Mucosa of rectum (tissue), 2 donors: ENCODE measurements around the gene CADM4.

ENCODE experiments used
- H3K27ac ChIP-seq, 2 donors: one replicate each; pipeline ENCODE4 v1.7.0; 2013; ENCODE audit warnings: inconsistent platforms in 2 of 2, low read depth in 2 of 2, low read length in 2 of 2
- H3K27me3 ChIP-seq, 2 donors: one replicate each; pipeline ENCODE4 v1.7.0; 2013; ENCODE audit warnings: low read length in 2 of 2; ENCODE audit not compliant: control insufficient read depth in 2 of 2, insufficient read depth in 2 of 2
- H3K36me3 ChIP-seq, 2 donors: one replicate each; pipeline ENCODE4 v1.7.0; 2013; ENCODE audit warnings: low read length in 2 of 2; ENCODE audit not compliant: control insufficient read depth in 2 of 2, insufficient read depth in 2 of 2
- H3K4me1 ChIP-seq, 2 donors: one replicate each; pipeline ENCODE4 v1.7.0; 2013; ENCODE audit warnings: low read length in 2 of 2, mild to moderate bottlenecking in 1 of 2; ENCODE audit not compliant: control insufficient read depth in 2 of 2, insufficient read depth in 2 of 2
- H3K4me3 ChIP-seq, 2 donors: one replicate each; pipeline ENCODE4 v1.7.0; 2013; ENCODE audit warnings: low read length in 2 of 2
- H3K9ac ChIP-seq, 2 donors: one replicate each; pipeline ENCODE4 v1.7.0; 2013; ENCODE audit warnings: low read length in 2 of 2, low read depth in 1 of 2, mild to moderate bottlenecking in 1 of 2
- H3K9me3 ChIP-seq, 2 donors: one replicate each; pipeline ENCODE4 v1.7.0; 2013; ENCODE audit warnings: low read length in 2 of 2; ENCODE audit not compliant: control insufficient read depth in 2 of 2
- donor health status: healthy.
- donor health status: Normal muscosa, but diverticular disease.

Gene CADM4

DNA sequence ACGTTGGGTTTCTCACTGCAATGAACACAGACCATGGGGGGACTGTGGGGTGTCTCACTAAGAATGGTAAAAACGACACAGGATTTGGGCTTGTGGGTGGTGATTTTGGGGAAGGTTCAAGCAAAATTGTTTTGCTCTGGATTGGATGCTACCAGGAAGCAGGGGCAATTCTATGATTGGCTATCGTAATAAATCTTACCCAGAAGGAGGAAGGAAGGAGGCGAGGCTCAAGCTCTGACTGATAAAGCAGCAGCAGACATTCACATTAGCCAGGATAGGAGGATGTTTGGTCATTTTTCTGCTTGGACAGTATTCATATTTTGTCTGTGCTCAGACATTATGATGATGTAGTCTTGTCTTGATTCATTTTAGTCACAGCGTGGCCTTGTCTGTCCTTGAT is 41.8 kb downstream of the CADM4 start:
- Histone ChIP-seq H3K4me3 (peak overlapping the region in 1 of 2 donors; percentile 98), H3K36me3 (peaks cover 16 to 28% of the 10 kb centered on the region in 2 donors), H3K4me1 (peaks cover 22 to 30% of the 10 kb centered on the region in 2 donors), H3K27ac (no peak overlapping the region), H3K9ac (peak overlapping the region in 1 of 2 donors; percentile 2), H3K9me3 (no peaks in the 10 kb centered on the region), H3K27me3 (no peaks in the 10 kb centered on the region)

DNA sequence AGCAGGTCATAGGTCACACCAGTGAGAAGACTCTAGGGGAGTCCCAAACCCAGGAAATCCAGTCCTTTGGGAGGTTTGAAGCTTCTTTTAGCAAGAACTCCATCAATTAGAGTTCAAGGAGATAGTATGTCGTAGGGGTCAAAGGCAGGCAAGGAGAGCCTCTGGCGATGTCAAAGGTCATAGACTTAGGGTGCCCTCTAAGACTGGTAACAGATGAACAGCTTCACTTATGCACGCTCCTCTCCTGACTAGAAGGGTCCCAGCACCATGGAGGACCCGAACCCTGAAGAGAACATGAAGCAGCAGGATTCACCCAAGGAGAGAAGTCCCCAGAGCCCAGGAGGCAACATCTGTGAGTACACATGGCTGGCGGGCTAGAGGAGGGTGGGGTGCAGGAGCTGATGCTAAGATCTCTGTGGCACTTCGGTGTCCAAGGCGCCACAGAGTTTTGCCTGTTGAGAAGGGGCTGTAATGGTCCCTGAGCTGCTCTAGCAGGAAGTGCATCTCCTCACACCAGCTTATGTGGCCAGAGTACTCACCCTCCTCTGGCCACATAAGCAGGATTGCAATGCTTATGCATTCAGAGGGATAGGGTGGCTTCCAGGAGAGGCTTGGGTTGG is 42.7 kb downstream of the CADM4 start:
- H3K9me3 ChIP-seq, result no peaks in the 10 kb centered on the region
- H3K4me1 ChIP-seq, result peaks cover 22 to 30% of the 10 kb centered on the region in 2 donors
- H3K4me3 ChIP-seq, result peak overlapping the region; percentile 84 to 98
- H3K36me3 ChIP-seq, result peaks cover 16 to 34% of the 10 kb centered on the region in 2 donors
- peak overlapping the region; percentile 97 to 98 for H3K27ac ChIP-seq
- peak overlapping the region; percentile 88 to 98 for H3K9ac ChIP-seq
- H3K27me3 ChIP-seq, result no peaks in the 10 kb centered on the region

DNA sequence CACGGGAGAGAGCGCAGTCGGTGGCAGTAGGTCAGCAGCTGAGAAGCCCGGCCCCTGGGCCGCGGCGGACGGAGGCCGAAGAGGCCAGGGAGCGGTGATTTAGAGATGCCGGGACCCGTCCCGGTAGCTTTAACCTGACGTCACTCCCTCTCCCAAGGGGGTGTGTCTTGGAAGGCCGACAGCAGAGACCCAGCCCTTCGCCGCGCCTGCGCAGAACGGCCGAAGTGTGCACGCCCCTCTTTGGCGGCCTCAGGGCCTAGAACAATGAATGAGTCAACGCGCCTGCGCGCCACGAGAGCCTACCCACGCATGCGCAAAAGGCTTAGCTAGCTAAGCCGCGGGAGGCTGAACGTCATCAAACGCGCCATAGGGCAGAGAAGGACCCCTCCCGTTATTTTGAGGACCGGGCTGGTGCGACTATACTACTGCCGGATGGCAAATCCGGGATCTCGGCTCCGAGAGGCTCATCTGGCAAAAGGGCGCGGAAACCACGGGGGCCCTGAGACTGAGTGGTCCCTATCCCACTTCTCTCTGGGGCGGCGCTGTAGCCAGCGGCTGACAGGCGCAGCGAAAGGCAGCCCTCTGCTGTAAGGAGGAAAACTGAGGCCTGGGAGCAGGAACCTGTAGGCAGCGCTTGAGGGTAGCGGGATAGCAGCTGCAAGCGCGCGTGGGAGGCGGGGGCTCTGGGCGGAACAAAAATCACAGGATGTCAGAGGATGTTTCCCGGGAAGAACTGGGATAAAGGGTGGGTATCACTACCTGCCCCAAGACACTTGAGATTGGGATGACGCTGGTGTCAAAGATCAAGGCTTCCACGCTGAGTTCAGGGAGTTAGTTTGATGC is 43.4 kb downstream of the CADM4 start, which contains the start of the genes IRGQ and ZNF576:
IRGQ (minus strand) TSS at position 136 of the 843 bp plus-strand sequence. CDS start 796 bp downstream, outside the sequence.
ZNF576 (plus strand) TSS at position 597 of the 843 bp plus-strand sequence. CDS start 514 bp downstream, outside the sequence.
- Histone ChIP-seq H3K27ac (peak within 1 kb of the TSS; percentile 97 to 98), H3K36me3 (peaks cover 13 to 35% of the 10 kb centered on the region in 2 donors), H3K9me3 (no peaks in the 10 kb centered on the region), H3K27me3 (no peaks in the 10 kb centered on the region), H3K9ac (peak within 1 kb of the TSS; percentile 92 to 98), H3K4me1 (peaks cover 22 to 30% of the 10 kb centered on the region in 2 donors), H3K4me3 (peak within 1 kb of the TSS; percentile 84 to 98)

DNA sequence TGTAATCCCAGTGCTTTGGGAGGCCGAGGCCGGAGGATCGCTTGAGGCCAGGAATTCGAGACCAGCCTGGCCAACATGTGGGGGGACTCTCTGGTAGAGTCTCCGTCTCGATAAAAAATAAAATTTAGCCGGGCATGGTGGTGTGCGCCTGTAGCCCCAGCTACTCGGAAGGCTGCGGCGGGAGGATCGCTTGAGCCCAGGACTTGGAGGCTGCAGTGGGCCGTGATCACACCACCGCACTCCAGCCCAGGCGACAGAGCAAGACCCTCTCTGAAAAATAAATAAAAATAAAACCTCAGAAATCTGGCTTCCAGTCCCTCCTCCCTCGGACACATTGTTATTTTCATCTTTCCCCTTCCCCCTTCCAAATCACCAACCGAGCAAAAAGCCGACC is 44.0 kb downstream of the CADM4 start:
- Histone ChIP-seq H3K4me3 (peak overlapping the region; percentile 77 to 98), H3K4me1 (peaks cover 22 to 30% of the 10 kb centered on the region in 2 donors), H3K27ac (peak overlapping the region; percentile 82 to 98), H3K36me3 (peaks cover 11 to 31% of the 10 kb centered on the region in 2 donors), H3K9me3 (no peaks in the 10 kb centered on the region), H3K27me3 (no peaks in the 10 kb centered on the region), H3K9ac (peak overlapping the region; percentile 82 to 92)

DNA sequence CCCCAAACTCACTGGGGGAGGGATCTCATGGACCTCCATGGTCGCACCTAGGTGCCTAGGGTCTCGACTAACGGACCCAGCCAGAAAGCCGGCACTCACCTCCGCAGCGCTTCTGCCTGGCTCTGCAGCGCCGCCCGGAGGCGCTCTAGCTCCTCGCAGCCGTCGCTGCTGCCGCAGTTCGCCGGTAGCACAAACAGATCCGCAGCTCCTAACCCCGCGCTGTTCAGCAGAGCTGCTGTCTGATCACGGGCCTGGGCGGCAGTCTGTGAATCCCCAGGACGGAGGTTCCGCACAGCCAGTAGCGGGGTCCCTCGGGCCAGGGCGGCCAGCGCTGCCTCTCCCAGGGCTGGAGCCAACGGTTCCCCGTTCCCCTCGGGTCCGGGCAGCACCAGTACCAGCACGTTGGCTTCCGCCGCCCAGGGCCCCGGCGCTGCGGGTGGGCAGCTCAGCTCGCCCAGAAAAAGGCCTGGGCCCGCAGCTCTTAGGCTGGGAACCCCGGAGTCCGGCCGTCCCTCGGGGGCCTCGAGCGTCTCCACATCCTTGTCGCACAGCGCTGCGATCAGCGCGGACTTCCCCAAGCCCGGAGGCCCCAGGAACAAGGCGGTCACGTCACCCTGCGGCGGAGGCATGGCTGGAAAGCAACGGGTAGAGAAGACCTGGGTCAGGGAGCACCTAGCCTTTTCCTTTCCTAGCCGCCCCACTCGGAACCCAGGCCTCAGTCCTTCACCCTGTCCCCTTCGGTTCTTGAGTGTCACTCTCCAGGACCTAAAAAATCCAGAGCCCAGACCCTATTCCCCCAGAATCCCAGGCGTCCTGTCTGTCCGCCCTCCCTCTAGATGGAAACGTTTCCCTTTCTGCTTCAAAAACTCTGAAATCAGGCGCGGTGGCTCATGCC is 44.7 kb downstream of the CADM4 start:
- H3K4me3 ChIP-seq, result peak overlapping the region; percentile 77 to 98
- H3K27ac ChIP-seq, result peak overlapping the region; percentile 82 to 98
- H3K9ac ChIP-seq, result peak overlapping the region; percentile 82 to 92
- H3K27me3 ChIP-seq, result no peaks in the 10 kb centered on the region
- no peaks in the 10 kb centered on the region for H3K9me3 ChIP-seq
- H3K4me1 ChIP-seq, result peaks cover 22 to 30% of the 10 kb centered on the region in 2 donors
- peaks cover 8 to 33% of the 10 kb centered on the region in 2 donors for H3K36me3 ChIP-seq

DNA sequence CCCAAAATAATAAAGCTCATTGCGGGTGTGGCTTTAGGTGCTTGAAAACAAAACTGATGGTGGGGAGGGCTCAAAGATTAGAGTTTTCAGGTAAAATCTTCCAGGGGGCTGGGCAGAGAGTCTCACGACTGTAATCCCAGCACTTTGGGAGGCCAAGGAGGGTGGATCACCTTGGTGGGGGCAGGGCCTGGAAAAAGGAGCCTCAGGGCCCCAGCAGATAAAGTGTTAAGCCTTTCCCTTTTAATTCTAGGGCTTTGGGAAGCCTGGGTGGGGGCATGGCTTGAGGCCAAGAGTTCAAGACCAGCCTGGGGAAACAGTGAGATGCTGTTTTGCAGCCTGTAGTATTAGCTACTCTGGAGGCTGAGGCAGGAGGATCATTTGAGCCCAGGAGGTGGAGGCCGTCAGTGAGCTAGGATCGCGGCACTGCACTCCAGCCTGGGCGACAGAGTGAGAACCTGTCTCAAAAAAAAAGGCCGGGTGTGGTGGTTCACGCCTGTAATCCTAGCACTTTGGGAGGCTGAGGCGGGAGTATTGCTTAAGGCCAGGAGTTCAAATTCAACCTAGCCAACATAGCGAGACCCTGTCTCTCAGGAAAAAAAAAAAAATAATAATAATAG is 45.5 kb downstream of the CADM4 start:
- Histone ChIP-seq H3K27ac (no peak overlapping the region), H3K27me3 (no peaks in the 10 kb centered on the region), H3K36me3 (peaks cover 3 to 27% of the 10 kb centered on the region in 2 donors), H3K9me3 (no peaks in the 10 kb centered on the region), H3K4me3 (peak overlapping the region in 1 of 2 donors; percentile 98), H3K9ac (peak overlapping the region in 1 of 2 donors; percentile 92), H3K4me1 (peaks cover 22 to 30% of the 10 kb centered on the region in 2 donors)

DNA sequence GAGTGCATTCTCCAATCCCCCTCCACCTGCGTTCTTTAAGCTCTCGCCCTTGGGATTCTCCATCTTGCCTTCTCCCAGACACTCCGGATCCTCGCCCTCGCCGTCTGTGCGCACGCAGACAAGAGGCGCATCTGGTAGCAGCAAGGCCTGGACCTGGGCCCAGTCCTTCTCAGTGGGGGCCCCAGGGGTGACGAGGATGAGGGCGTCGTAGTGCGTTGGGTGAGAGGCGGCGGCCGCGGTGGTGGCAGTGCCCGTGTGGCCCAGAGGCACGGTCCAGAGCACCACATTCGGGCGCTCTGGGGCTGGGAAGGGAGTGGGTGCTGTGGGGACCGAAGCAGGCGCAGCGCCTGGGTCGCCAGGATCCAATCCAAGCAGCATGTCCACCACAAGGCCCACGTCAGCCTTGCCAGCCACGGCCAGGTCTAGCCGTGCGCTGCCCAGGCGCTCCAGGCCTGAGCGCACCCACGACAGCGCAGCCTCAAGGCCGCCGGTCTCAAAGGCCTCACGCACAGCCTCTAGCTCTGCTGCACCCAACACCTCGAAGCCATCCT is 46.8 kb downstream of the CADM4 start:
- no peak overlapping the region for H3K27ac ChIP-seq
- H3K36me3 ChIP-seq, result peaks cover 0 to 24% of the 10 kb centered on the region in 2 donors
- H3K9ac ChIP-seq, result no peak overlapping the region

DNA sequence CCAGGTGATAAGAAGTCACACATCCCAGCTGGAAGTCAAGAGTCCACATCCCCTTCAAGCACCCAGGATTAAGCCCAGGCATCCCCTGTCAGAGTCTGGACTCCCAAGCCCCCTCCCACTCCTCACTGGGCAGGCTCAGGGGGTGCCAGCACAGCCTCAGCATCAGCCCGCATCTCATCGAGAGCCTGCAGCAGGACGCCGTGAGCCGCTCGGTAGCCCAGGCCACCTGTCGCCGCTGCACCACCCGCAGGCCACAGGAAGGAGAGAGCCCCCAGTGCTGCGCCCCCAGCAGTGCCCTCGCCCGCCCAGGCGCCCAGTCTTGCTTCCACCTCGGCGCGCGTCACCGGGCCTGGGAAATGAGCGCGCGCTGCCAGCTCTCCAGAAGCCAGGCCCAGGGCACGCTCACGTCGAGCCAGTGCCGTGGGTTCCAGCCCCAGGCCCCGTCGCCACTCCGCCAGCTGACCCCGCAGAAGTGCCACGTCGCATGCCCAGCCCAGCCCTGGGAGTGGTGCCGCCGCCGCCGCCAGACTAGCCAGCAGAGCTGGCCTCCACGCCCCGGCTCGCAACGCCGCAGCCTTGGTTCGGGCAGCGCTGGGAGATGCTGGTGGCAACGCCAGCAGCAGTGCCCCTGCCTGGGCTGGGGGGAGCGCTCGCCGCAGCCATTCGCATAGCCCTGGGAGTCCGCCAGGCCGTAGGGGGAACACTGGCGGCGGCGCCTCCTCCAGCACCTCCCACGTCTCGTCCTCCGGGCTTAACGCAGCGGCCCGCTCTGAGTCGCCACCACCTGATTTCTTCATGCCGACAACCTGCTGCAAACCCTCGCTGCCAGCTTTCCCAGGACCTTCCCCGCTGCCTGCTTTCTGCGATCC is 47.5 kb downstream of the CADM4 start:
- no peak overlapping the region for H3K27ac ChIP-seq
- H3K4me3 ChIP-seq, result no peak overlapping the region
- no peaks in the 10 kb centered on the region for H3K27me3 ChIP-seq
- H3K9ac ChIP-seq, result no peak overlapping the region
- H3K36me3 ChIP-seq, result peaks cover 0 to 24% of the 10 kb centered on the region in 2 donors
- peaks cover 14 to 22% of the 10 kb centered on the region in 2 donors for H3K4me1 ChIP-seq
- H3K9me3 ChIP-seq, result no peaks in the 10 kb centered on the region

More for the DNA sequence above, 46.8 kb downstream of the CADM4 start:
- H3K27me3 ChIP-seq, result no peaks in the 10 kb centered on the region
- no peak overlapping the region for H3K4me3 ChIP-seq
- H3K9me3 ChIP-seq, result no peaks in the 10 kb centered on the region
- H3K4me1 ChIP-seq, result peaks cover 22 to 29% of the 10 kb centered on the region in 2 donors
